ENCODE measurements around the gene EFNA5.

GRCh38 chr5:107430071-107430625, 240.6 kb downstream of the EFNA5 start:
- TF ChIP-seq, protein P1, sequence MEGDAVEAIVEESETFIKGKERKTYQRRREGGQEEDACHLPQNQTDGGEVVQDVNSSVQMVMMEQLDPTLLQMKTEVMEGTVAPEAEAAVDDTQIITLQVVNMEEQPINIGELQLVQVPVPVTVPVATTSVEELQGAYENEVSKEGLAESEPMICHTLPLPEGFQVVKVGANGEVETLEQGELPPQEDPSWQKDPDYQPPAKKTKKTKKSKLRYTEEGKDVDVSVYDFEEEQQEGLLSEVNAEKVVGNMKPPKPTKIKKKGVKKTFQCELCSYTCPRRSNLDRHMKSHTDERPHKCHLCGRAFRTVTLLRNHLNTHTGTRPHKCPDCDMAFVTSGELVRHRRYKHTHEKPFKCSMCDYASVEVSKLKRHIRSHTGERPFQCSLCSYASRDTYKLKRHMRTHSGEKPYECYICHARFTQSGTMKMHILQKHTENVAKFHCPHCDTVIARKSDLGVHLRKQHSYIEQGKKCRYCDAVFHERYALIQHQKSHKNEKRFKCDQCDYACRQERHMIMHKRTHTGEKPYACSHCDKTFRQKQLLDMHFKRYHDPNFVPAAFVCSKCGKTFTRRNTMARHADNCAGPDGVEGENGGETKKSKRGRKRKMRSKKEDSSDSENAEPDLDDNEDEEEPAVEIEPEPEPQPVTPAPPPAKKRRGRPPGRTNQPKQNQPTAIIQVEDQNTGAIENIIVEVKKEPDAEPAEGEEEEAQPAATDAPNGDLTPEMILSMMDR (conservative IDR thresholded peaks at IDR 0.05; ENCODE audit: low read depth in 2 of 2), result no peak
- no peak for TF ChIP-seq EZH2phosphoT487 (IDR thresholded peaks at IDR 0.05; ENCODE audit: unreplicated experiment)
- no peak for TF ChIP-seq REST (IDR thresholded peaks at IDR 0.05; ENCODE audit: unreplicated experiment)
- TF ChIP-seq POLR2AphosphoS5 (IDR thresholded peaks at IDR 0.05; ENCODE audit: low read depth), result no peak
- no peak for TF ChIP-seq EZH2 (IDR thresholded peaks at IDR 0.05; ENCODE audit: low read depth, unreplicated experiment)
- TF ChIP-seq ETS1 (IDR thresholded peaks at IDR 0.05), result no peak
- TF ChIP-seq ZNF114 (CRISPR knock-in tag; IDR thresholded peaks at IDR 0.05), result no peak
- no peak for TF ChIP-seq STAT1 (IDR thresholded peaks at IDR 0.05; ENCODE audit: unreplicated experiment)
